22Rv1 (cell line): ENCODE measurements around the gene POC1A.

ENCODE experiments used
- CTCF ChIP-seq: fragments of 450-650 bp; IDR thresholded peaks from 2 replicates; pipeline ENCODE4 v1.5.1; 2017; ENCODE audit warnings: mild to moderate bottlenecking
- ZFX ChIP-seq: fragments of 450-650 bp; IDR thresholded peaks from 2 replicates; pipeline ENCODE4 v1.6.1; 2017; ENCODE audit warnings: antibody characterized with exemption, borderline replicate concordance

GRCh38 chr3:52197499-52197841 lies 43.2 kb upstream of the POC1A start:
- TF ChIP-seq CTCF: no peak
- TF ChIP-seq ZFX: no peak
